GM10266 (cell line): Measurements from ENCODE around the gene ASAP2.

Experiments
- DNase-seq: peaks from one replicate; pipeline ENCODE4 v3.0.0; 2012; ENCODE audit errors: extremely low spot score
- CTCF ChIP-seq: IDR thresholded peaks from 2 replicates; pipeline ENCODE4 v1.5.1; 2012; ENCODE audit warnings: mild to moderate bottlenecking, low read depth; ENCODE audit not compliant: control insufficient read depth, insufficient read depth; ENCODE audit errors: missing control alignments

Gene ASAP2

GRCh38 chr2:9337901-9338300 lies 131.3 kb downstream of the ASAP2 start:
- no peak for DNase-seq
- TF ChIP-seq CTCF, result no peak

GRCh38 chr2:9341337-9341887 lies 134.8 kb downstream of the ASAP2 start:
- no peak for TF ChIP-seq CTCF
- no peak for DNase-seq

- no peak for DNase-seq
Observed at GRCh38 chr2:9342659-9343058, 136.0 kb downstream of the ASAP2 start.

GRCh38 chr2:9343524-9343923 lies 136.9 kb downstream of the ASAP2 start:
- DNase-seq, result no peak
- no peak for TF ChIP-seq CTCF

More at GRCh38 chr2:9342659-9343058, 136.0 kb downstream of the ASAP2 start:
- no peak for TF ChIP-seq CTCF

GRCh38 chr2:9344434-9344833 lies 137.8 kb downstream of the ASAP2 start:
- no peak for TF ChIP-seq CTCF
- DNase-seq, result no peak

GRCh38 chr2:9345343-9345742 lies 138.7 kb downstream of the ASAP2 start:
- DNase-seq, result no peak
- TF ChIP-seq CTCF, result no peak

GRCh38 chr2:9345997-9346396 lies 139.4 kb downstream of the ASAP2 start:
- no peak for DNase-seq
- no peak for TF ChIP-seq CTCF
